GM18526 (cell line): Measurements from ENCODE around the gene GLS2.
A peak's percentile ranks its signal among the peaks of the same experiment; 100 is the strongest.

Experiments
- POLR2A ChIP-seq: IDR thresholded peaks from 3 replicates; pipeline ENCODE4 v1.6.1; 2011; ENCODE audit not compliant: insufficient read length; ENCODE audit errors: extremely low read depth

Gene GLS2

DNA sequence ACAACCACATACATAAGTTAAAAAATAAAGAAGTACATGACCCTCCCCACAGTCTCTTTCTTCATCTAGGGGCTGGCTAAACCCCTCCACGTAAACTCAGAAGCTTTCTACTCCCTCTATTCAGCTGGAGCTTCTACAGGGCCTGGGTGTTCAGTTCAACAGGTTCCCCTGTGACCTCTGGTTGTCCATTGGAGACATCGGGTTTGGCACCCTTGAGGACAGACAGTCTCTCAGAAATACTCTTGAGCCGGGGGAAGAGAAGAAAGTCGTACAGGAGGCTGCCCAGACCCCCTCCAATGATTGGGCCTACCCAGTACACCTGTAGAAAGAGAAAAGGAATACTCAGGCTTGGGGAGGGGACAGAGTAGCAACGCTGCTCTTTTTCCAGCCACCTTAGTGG is 36.8 kb downstream of the GLS2 start:
- TF ChIP-seq POLR2A: no peak

DNA sequence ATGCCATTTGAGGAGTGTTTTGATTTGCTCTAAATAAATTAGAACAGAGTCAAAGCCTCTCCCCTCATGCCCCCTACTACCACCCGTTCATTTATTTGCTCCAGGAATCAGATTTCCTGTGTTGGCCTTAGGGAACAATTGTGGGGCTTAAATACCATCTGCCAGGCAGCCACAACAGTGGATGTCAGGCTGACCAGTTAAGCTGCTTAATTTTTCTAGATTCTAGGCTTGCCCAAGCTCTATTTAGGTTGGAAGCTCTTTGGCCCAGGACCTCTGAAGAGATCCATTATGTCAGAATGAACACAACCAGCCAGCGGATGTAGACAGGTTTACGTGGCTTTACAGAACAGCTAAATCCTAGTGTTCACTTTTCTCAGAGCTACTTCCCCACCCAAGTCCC is 37.7 kb downstream of the GLS2 start:
- TF ChIP-seq POLR2A: no peak

- TF ChIP-seq POLR2A: no peak
Measured at GRCh38 chr12:56449622-56449984, 38.4 kb downstream of the GLS2 start.

- peak; percentile 86 for TF ChIP-seq POLR2A
Measured at GRCh38 chr12:56448860-56449621, 38.9 kb downstream of the GLS2 start, which contains the start of gene TIMELESS. Gene TIMELESS, minus strand, starts transcription at chr12:56449426. Its CDS starts 15,256 bp downstream, at chr12:56434170.

- no peak for TF ChIP-seq POLR2A
Measured at GRCh38 chr12:56437430-56438176, 50.4 kb downstream of the GLS2 start.

GRCh38 chr12:56434828-56435227 is 53.1 kb downstream of the GLS2 start:
- TF ChIP-seq POLR2A: no peak

DNA sequence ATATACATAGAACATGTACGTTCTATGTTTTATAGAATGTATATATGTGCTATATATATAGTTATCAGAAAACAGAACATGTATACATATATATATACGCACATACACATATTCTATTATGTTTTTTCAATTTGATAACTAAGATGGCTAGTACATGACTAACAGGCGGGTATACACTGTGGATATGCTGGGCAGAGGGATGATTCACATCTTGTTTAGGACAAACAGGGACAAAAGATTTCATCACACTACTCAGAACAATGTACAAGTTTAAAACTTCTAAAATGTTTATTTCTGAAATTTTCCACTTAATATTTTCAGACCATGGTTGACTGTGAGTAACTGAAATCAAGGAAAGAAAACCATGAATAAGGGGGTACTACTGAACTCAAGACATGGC is 56.1 kb downstream of the GLS2 start:
- TF ChIP-seq POLR2A: no peak

DNA sequence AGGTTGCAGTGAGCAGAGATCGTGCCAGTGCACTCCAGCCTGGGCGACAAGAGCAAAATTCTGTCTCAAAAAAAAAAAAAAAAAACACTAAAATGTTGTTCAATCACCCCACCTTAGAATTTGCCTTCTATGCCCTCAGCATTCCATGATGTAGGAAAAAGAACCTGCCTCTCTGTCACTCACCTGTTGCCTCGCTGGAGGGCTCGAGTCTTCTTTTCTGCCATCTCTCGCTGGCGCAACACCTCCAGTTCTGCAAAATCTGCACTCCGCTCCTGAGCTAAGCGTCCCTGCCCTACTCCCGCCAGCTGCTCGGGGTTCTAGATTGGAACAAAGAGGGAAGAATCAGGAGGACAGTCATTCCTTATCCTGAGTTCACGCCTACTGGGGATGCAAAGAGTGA is 56.7 kb downstream of the GLS2 start:
- TF ChIP-seq POLR2A: no peak

GRCh38 chr12:56425940-56426438 is 62.0 kb downstream of the GLS2 start:
- TF ChIP-seq POLR2A: no peak

- TF ChIP-seq POLR2A: no peak
Measured at GRCh38 chr12:56425193-56425592, 62.8 kb downstream of the GLS2 start.
